Caki2 (cell line): ENCODE results near the gene CLTRN. TPM values are rescaled to one million over a fixed set of nuclear protein-coding genes. Genes with fewer than 3 reads are reported as not detected.
"Not testable (repeated sequence)": the region's sequence is repeated elsewhere in the genome, so short reads cannot be mapped to it uniquely, and the experiment has no call there.

Source experiments
- DNase-seq: peaks from one replicate; pipeline ENCODE4 v3.0.0-alpha.2; 2015; ENCODE audit warnings: low read depth
- in situ Hi-C: cut with HindIII; loops from 2 replicates; pipeline ENCODE4 v1.10.0; 2016; ENCODE audit warnings: low sequenced_read_pairs, low pct_unique_long_range_greater_than_20kb, mixed read lengths
- total RNA-seq: library from RNA; depleted of rRNA; stranded (reverse); fragments of >200 nt; shearing (Covaris generic); gene quantifications from 2 replicates; pipeline ENCODE4 v1.2.3, GENCODE V29; 2014; ENCODE audit warnings: low replicate concordance

CLTRN gene
- total RNA-seq, 1 experiment from 2014 or later = 6.5 TPM

DNA sequence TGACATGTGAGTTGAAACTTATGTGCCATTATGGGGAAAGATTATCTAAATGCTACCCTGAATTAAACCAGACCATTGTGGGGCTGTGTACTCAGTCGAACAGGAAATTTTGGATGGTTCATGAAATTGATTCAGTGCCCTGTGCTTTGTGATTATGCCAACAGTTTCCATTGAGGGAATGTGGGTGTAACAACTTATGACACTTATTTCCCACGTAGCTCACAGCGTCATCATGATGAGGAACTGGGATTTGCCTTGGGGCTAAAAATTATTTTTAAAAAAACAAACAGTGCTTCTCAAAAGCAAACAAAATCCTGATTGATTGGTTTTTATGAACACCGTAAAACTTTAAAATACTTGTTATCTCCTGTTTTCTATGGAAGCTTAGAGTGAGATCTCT, 8.3 kb upstream of the CLTRN start:
- no peak for DNase-seq
- in situ Hi-C loops = no loop called here

GRCh38 chrX:15663439-15663838, 1.2 kb downstream of the CLTRN start:
- in situ Hi-C loops = no loop called here

GRCh38 chrX:15654804-15655203, 9.8 kb downstream of the CLTRN start:
- in situ Hi-C loops, DNase-seq: not testable (repeated sequence)

More at GRCh38 chrX:15663439-15663838, 1.2 kb downstream of the CLTRN start:
- DNase-seq = no peak

DNA sequence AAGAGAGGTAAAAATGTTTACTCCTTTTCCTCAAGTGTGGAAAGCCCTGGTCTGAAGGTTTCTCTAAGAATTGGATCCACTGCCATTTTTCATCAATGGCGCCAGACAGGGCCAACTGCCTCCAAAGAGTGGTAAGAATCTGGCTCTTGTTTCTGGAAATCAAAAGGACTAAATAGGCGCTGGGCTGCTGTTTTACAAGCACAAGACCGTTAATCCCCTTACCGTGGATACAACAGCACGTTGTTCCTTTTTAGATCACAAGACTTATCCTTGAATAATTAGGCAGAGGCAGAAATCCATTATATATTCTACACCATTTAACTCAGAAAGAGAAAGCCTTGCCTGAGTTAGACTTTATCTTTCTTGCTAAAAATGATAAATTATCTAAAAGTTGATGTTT, 10.6 kb downstream of the CLTRN start:
- in situ Hi-C loops = no loop called here
- no peak for DNase-seq

DNA sequence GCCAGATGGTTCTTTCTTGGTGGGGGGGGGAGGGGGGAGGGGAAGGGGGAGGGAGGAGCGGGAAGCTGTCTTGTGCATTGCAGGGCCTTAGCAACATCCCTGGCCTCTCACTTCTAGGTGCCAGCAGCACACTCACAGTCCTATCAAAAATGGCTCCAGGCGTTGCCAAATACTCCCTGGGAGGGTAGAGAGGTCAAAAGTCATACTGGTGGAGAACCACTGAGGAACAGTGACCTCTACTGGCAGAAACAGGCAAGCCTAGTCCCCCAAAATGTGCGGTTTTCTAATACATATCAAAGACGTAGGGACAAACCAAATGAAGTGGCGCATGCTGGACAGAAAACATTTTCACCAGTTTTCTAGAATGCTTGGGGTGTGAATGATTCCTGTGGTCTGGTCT, 17.1 kb downstream of the CLTRN start:
- in situ Hi-C loops, DNase-seq: not testable (repeated sequence)

- in situ Hi-C loops = no loop called here
- no peak for DNase-seq
Measured at GRCh38 chrX:15646543-15646942, 18.1 kb downstream of the CLTRN start.

GRCh38 chrX:15646031-15646430, 18.6 kb downstream of the CLTRN start:
- in situ Hi-C loops = no loop called here
- no peak for DNase-seq

DNA sequence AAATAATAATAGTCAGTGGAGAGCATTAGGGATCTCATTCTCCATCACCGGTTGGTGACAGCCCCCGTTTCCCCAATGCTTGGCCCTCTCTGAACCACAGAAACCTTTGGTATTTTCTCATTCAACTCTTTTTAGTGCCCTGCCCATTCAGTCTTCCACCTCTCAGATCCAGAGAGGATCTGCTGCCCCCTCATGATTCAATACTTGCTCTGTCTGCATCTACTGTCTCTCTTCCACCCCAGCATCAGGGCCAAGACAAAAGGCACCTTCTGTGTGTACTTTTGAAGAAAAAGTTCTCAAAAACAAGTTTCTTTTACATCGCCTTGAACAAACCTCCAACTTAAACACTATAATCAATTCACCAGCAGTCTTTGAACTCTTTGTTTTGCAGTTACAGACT, 19.3 kb downstream of the CLTRN start:
- DNase-seq = no peak
- in situ Hi-C loops = no loop called here

DNA sequence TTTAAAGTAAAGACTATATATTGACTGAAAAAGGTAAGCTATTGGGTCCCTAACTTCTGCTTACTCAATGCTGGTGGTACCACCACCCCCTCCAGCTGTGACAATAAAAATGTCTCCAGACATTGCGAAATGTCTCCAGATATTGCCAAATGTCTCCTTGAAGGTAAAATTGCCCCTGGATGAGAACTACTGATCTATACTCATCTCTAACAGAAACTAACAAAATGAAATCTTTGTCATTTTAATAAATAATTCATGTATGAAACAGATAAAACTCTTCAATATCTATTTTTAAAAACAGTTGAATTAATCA, 20.1 kb downstream of the CLTRN start:
- in situ Hi-C loops = no loop called here
- no peak for DNase-seq

DNA sequence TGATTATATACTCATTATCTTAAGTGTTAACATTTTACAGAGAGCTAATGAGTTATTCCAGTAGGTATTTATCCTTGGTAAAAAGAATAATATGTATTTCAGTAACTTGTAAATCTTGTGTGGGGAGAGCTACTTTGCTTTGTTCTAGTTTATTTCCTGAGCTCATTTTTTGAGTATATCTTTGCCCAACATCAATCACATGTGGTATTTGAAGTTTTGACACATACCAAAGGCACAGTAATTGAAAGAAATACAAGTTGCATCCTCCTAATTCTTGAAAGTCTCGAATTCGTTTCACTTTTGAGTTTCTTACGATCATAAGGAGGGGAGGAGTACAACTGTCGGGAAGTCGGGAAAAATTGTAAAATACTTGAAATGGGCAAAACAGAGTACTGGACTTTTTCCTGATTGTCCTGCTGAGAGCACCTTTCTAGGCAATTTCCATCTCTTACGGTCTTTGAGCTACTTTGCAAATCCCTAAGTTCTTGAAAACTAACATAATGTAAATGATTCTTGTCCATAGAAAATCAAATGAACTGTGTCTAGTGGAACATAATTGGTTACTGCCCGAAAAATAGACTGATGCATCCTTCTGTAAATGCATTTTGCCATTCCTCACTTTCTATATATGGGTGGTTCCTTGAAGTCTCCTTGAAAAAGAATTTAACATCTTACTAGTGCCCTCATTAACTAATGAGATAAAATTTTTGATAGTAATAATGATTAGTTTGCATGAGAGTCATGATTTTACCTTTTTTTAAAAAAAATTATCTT, 20.6 kb downstream of the CLTRN start:
- in situ Hi-C loops = no loop called here
- DNase-seq = no peak

- in situ Hi-C loops = no loop called here
- DNase-seq = no peak
Measured at GRCh38 chrX:15631637-15632036, 33.0 kb downstream of the CLTRN start.

DNA sequence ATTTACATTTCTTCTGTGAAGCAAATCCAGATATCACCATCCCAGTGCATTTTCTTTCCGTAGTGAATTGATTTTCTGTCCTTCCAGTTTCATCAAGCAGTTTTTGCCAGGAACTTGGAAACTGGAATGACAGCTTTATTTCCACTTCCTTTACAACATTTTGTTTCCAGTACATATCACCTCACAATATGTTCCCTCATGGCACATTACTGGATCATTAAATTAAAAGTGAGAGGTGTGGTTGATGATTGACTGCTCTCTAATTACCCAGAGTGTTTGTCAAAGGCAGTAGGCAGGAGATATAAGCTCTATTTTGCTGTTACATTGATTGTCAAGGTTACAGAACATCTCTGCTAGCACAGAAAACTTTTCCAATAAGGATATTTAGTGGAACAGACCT, 41.6 kb downstream of the CLTRN start:
- DNase-seq = no peak
- in situ Hi-C loops = no loop called here

DNA sequence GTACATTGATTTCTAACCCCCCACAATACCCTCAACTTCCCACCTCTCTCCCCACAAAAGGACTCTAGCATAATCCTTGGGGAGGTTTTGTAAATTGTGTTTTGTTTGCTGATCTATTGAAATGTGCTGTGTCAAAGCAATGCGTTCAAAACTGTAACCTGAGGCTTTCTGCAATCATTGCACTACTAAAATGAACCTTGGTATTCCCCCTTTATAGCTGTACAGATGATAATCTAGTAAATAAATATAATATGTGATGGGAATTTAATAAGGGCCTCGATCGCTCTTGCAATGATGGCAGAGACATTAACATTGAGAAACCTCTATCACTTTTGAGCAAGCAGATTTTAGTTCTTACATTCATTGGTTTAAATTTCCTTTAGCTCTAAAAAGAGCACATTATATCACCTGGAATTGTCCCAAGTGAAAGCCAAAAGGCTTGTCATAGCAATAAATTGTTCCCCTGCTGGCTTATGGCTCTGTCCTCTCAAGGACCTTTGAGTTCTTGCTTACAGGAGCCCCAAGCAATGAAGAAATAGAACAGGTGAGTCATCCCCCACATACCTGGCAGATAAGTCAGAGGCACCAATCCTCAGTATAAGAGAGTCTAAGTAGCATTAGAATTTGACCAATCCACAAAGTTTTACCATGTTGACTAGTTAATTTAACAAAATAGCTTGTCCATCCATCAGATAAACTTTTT, 45.4 kb downstream of the CLTRN start:
- in situ Hi-C loops = no loop called here
- peak; percentile 30 for DNase-seq

DNA sequence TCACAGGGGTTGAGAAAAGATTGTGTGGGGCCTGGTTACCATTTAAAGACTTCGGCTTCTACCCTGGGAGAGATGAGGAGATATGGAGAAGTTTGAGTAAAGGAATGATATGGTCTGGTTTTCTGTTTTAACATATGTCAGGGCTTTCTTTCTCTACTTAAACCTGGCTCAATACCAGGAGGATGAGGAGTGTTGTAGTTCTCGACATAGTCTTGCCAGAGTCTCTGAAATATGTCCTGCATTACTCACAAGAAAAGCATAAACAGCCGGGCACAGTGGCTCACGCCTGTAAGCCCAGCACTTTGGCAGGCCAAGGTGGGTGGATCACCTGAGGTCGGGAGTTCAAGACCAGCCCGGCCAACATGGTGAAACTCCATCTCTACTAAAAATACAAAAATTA, 47.5 kb downstream of the CLTRN start:
- no peak for DNase-seq
- in situ Hi-C loops = no loop called here

- DNase-seq = no peak
- in situ Hi-C loops = no loop called here
Measured at GRCh38 chrX:15616531-15616930, 48.1 kb downstream of the CLTRN start.

DNA sequence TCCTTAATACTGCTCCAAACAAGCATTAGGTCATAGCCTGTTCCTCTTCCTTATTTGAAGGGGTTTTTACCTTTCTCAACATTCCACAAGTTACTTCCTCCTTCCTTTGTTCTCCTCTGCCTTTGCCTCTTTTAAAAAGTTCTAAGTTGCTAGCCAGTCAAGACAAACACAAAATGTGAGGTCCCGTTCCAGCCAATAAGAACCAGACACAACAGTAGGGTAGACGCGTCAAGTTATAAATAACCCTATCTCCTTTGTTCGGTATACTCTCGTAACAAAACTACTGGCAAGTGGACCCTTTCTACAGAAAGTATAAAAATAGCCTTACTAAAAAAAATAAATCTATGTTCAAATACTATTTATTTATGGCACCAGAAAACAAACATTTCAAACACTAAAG, 57.5 kb downstream of the CLTRN start:
- in situ Hi-C loops = no loop called here
- no peak for DNase-seq

GRCh38 chrX:15606136-15606535, 58.5 kb downstream of the CLTRN start:
- no peak for DNase-seq
- in situ Hi-C loops = no loop called here

DNA sequence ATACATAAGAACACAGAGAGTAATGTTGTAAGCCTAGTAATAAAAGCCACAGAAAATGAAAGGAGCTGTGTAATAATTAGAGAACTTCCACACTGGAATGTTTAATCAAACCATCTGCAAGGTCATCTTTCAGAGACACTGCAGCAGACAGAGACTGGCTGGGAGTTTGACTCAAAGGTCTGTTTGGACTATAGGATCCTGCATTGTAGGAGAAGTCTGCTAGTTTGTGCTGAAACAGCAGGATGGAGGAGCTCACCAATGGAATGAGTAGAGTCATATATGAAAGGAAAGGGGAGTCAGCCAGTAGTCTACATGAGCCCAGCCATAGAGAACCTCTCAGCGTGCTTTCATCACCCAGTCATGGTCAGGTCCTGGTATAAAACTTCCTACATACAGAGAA, 59.4 kb downstream of the CLTRN start:
- in situ Hi-C loops = no loop called here
- no peak for DNase-seq

DNA sequence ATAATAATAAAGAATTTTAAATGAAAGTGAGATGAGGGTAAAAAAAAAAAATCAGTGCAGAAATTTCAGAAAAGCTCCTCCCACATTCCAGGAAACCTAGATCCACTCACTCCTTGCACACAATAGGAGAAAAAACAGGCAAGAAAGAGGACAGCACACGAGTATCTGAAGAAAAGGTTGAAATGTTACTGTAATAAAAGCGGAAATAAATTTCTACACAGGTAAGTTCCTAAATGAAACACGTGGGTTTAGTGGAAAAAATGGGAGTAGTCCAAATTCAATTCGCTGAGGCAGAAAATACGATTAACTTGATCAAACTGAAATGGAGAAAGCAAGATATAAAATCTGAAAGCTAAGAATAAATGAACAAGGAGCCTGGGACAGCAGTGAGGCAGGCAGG, 61.8 kb downstream of the CLTRN start:
- in situ Hi-C loops = no loop called here
- no peak for DNase-seq

DNA sequence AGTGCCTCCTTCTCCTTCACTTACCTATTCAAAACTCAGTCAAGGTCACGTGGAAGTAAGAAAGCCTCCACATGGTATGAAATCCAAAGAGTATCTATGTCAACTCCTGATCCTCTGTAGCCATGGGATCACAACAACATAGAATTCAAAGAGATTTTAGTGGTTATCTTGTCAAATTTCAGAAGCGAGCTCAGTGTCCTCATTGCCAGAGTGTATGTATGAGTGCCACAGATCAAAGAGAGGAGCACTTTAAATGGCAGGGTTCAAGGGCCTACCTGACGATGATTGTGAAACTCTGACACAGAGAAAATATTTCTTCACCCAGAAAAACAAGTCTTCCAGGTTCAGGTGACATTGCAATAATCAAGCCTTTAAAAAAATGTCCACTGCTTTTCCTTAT, 62.7 kb downstream of the CLTRN start:
- in situ Hi-C loops = no loop called here
- no peak for DNase-seq
